A549 treated with DMSO at 1 μM for 4 hours (cell line): Measurements from ENCODE around the gene ENTREP3. TPM values are rescaled to one million over a fixed set of nuclear protein-coding genes. Genes with fewer than 3 reads are reported as not detected.

ENCODE experiments used
- total RNA-seq: library from RNA; stranded (reverse); fragments of 200-300 nt; extraction: Qiagen RNA extraction; gene quantifications from 5 replicates; pipeline ENCODE4 v1.2.3, GENCODE V29; 2022; ENCODE audit warnings: low read depth

ENTREP3 gene
- 28.1 to 40.5 TPM (median 34.2 TPM) in 5 replicates for total RNA-seq

GRCh38 chr1:155255243-155256007, at the start of gene ENTREP3:
TSS of gene ENTREP3 (minus strand) at chr1:155255483. CDS start at chr1:155254877, 606 bp downstream.

GRCh38 chr1:155301342-155301841, 46.1 kb upstream of the ENTREP3 start, which contains the start of gene PKLR:
TSS of gene PKLR (minus strand) at chr1:155301438. CDS start at chr1:155301395, 43 bp downstream.

GRCh38 chr1:155277070-155277901, 22.0 kb upstream of the ENTREP3 start, which contains the start of gene HCN3:
TSS of gene HCN3 (plus strand) at chr1:155277463. CDS start at chr1:155277591, 128 bp downstream.

GRCh38 chr1:155273343-155274245, 18.3 kb upstream of the ENTREP3 start, which contains the start of gene CLK2:
TSS of gene CLK2 (minus strand) at chr1:155273504. CDS start at chr1:155270977, 2,527 bp downstream.

GRCh38 chr1:155261852-155262673, 6.8 kb upstream of the ENTREP3 start, which contains the start of gene SCAMP3:
TSS of gene SCAMP3 (minus strand) at chr1:155262360. CDS start at chr1:155262151, 209 bp downstream.

GRCh38 chr1:155208541-155209311, 46.6 kb downstream of the ENTREP3 start, which contains the start of gene MTX1:
TSS of gene MTX1 (plus strand) at chr1:155208695. CDS start at chr1:155208805, 110 bp downstream.

GRCh38 chr1:155207806-155208540, 47.3 kb downstream of the ENTREP3 start, which contains the start of gene THBS3:
TSS of gene THBS3 (minus strand) at chr1:155207897. CDS start at chr1:155207876, 21 bp downstream.

Other genes starting within 250 kb of the ENTREP3 start
- gene DCST2, start 221.7 kb downstream of the ENTREP3 start, total RNA-seq, result 0.22 to 0.72 TPM (median 0.46 TPM) in 5 replicates
- gene DCST1, start 221.7 kb downstream of the ENTREP3 start, total RNA-seq, result not detected in 5 replicates
- gene ADAM15, start 204.2 kb downstream of the ENTREP3 start, total RNA-seq, result 64.6 to 76.9 TPM (median 67.8 TPM) in 5 replicates
- 7.3 to 9.0 TPM (median 8.4 TPM) in 5 replicates for gene EFNA4, start 191.7 kb downstream of the ENTREP3 start, total RNA-seq
- 3.7 to 5.6 TPM (median 4.2 TPM) in 5 replicates for gene EFNA3, start 176.6 kb downstream of the ENTREP3 start, total RNA-seq
- gene EFNA1, start 127.6 kb downstream of the ENTREP3 start, total RNA-seq, result 30.6 to 50.0 TPM (median 37.3 TPM) in 5 replicates
- 34.2 to 39.1 TPM (median 35.5 TPM) in 5 replicates for gene SLC50A1, start 119.6 kb downstream of the ENTREP3 start, total RNA-seq
- 78.1 to 102 TPM (median 91.3 TPM) in 5 replicates for gene DPM3, start 115.0 kb downstream of the ENTREP3 start, total RNA-seq
- 226 to 250 TPM (median 230 TPM) in 5 replicates for gene KRTCAP2, start 82.2 kb downstream of the ENTREP3 start, total RNA-seq
- 1.3 to 1.8 TPM (median 1.4 TPM) in 5 replicates for gene TRIM46, start 81.6 kb downstream of the ENTREP3 start, total RNA-seq
- gene THBS3, start 47.6 kb downstream of the ENTREP3 start, total RNA-seq, result 7.5 to 9.9 TPM (median 9.4 TPM) in 5 replicates
- 67.2 to 74.0 TPM (median 72.4 TPM) in 5 replicates for gene MTX1, start 46.8 kb downstream of the ENTREP3 start, total RNA-seq
- 105 to 133 TPM (median 125 TPM) in 5 replicates for gene SCAMP3, start 6.9 kb upstream of the ENTREP3 start, total RNA-seq
- 18.1 to 31.1 TPM (median 29.0 TPM) in 5 replicates for gene CLK2, start 18.0 kb upstream of the ENTREP3 start, total RNA-seq
- 3.0 to 5.4 TPM (median 5.3 TPM) in 5 replicates for gene HCN3, start 22.0 kb upstream of the ENTREP3 start, total RNA-seq
- 0.03 TPM in 1 of 5 replicates, not detected in the others for gene PKLR, start 46.0 kb upstream of the ENTREP3 start, total RNA-seq
- 161 to 196 TPM (median 162 TPM) in 5 replicates for gene FDPS, start 53.4 kb upstream of the ENTREP3 start, total RNA-seq
- 42.4 to 52.9 TPM (median 48.9 TPM) in 5 replicates for gene RUSC1, start 65.4 kb upstream of the ENTREP3 start, total RNA-seq